ENCODE data around the gene SPDYE5.

DNA sequence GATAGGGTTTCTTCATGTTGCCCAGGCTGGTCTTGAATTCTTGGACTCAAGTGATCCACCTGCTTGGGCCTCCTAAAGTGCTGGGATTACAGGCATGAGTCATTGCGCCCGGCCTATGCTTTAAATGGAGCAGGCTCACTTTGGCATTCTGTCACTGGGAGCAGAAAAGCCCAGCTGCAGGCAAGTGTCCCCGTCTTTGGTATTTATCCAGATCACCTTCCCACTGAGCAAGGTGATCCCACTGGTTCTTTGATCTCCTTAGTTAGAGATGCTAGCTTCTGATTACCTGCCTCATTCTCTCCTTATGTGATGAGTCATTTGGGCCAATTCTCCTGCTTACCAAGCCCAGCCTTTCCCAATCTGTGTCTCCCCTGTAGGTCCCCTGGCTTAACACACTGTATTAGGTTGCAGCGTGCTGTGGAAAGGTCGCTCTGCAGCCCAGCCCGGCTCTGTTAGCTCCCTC is 39.3 kb downstream of the SPDYE5 start:
- TF ChIP-seq, protein P1, sequence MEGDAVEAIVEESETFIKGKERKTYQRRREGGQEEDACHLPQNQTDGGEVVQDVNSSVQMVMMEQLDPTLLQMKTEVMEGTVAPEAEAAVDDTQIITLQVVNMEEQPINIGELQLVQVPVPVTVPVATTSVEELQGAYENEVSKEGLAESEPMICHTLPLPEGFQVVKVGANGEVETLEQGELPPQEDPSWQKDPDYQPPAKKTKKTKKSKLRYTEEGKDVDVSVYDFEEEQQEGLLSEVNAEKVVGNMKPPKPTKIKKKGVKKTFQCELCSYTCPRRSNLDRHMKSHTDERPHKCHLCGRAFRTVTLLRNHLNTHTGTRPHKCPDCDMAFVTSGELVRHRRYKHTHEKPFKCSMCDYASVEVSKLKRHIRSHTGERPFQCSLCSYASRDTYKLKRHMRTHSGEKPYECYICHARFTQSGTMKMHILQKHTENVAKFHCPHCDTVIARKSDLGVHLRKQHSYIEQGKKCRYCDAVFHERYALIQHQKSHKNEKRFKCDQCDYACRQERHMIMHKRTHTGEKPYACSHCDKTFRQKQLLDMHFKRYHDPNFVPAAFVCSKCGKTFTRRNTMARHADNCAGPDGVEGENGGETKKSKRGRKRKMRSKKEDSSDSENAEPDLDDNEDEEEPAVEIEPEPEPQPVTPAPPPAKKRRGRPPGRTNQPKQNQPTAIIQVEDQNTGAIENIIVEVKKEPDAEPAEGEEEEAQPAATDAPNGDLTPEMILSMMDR (tag by site-specific recombination; IDR thresholded peaks at IDR 0.05) = no peak
- peak; percentile 75 for TF ChIP-seq ZBTB17 (tag by site-specific recombination; IDR thresholded peaks at IDR 0.05)
- TF ChIP-seq ZFP3 (tag by site-specific recombination; IDR thresholded peaks at IDR 0.05; ENCODE audit: low read depth) = no peak
- no peak for TF ChIP-seq ZNF2 (tag by site-specific recombination; IDR thresholded peaks at IDR 0.05)
- TF ChIP-seq KLF16 (tag by site-specific recombination; IDR thresholded peaks at IDR 0.05) = no peak
- TF ChIP-seq MYNN (tag by site-specific recombination; IDR thresholded peaks at IDR 0.05; ENCODE audit: borderline replicate concordance) = no peak
